ENCODE data around the gene ZNF600.
"Not testable (repeated sequence)": the region's sequence is repeated elsewhere in the genome, so short reads cannot be mapped to it uniquely, and the experiment has no call there.

ZNF600 gene

GRCh38 chr19:52741951-52742485 lies 44.6 kb downstream of the ZNF600 start:
- DNase-seq (ENCODE audit: low spot score) = no peak

GRCh38 chr19:52741371-52741770 lies 45.2 kb downstream of the ZNF600 start:
- not testable (repeated sequence) for DNase-seq (ENCODE audit: low spot score)

GRCh38 chr19:52739576-52739975 lies 47.0 kb downstream of the ZNF600 start:
- DNase-seq (ENCODE audit: low spot score) = no peak

GRCh38 chr19:52735734-52736133 lies 50.9 kb downstream of the ZNF600 start:
- DNase-seq (ENCODE audit: low spot score) = no peak

- DNase-seq (ENCODE audit: low spot score) = peak; percentile 92
These were observed 51.5 kb downstream of the ZNF600 start, which contains the start of gene ZNF611 for GRCh38 chr19:52734893-52735661. ZNF611 (minus strand) TSS chr19:52735044; CDS start chr19:52715894, 19,150 bp downstream.

- no peak for DNase-seq (ENCODE audit: low spot score)
These were observed 52.2 kb downstream of the ZNF600 start for GRCh38 chr19:52734331-52734892.

GRCh38 chr19:52726051-52726450 lies 60.5 kb downstream of the ZNF600 start:
- not testable (repeated sequence) for DNase-seq (ENCODE audit: low spot score)

- no peak for DNase-seq (ENCODE audit: low spot score)
These were observed 61.0 kb downstream of the ZNF600 start for GRCh38 chr19:52725528-52725961.

- DNase-seq (ENCODE audit: low spot score) = no peak
These were observed 61.7 kb downstream of the ZNF600 start for GRCh38 chr19:52724701-52725514.

- DNase-seq (ENCODE audit: low spot score) = not testable (repeated sequence)
These were observed 62.5 kb downstream of the ZNF600 start for GRCh38 chr19:52723907-52724598.

- no peak for DNase-seq (ENCODE audit: low spot score)
These were observed 64.3 kb downstream of the ZNF600 start for GRCh38 chr19:52722062-52723003.

GRCh38 chr19:52720541-52720940 lies 66.0 kb downstream of the ZNF600 start:
- DNase-seq (ENCODE audit: low spot score) = not testable (repeated sequence)

- DNase-seq (ENCODE audit: low spot score) = no peak
These were observed 70.1 kb downstream of the ZNF600 start for GRCh38 chr19:52716522-52716921.

- not testable (repeated sequence) for DNase-seq (ENCODE audit: low spot score)
These were observed 70.7 kb downstream of the ZNF600 start for GRCh38 chr19:52715902-52716301.

- DNase-seq (ENCODE audit: low spot score) = not testable (repeated sequence)
These were observed 71.3 kb downstream of the ZNF600 start for GRCh38 chr19:52715330-52715729.
